Osteoblast (primary cell): ENCODE results near the gene USF2. TPM values are rescaled to one million over a fixed set of nuclear protein-coding genes. Genes with fewer than 3 reads are reported as not detected.

Experiments
- DNase-seq: peaks from one replicate; pipeline ENCODE4 v3.0.0; 2011; ENCODE audit warnings: low spot score, mixed read lengths; ENCODE audit not compliant: insufficient read length; ENCODE audit errors: missing footprints
- H2AFZ ChIP-seq: 2 replicates; pipeline ENCODE4 v1.6.0; 2011; ENCODE audit warnings: mild to moderate bottlenecking, low read length
- H3K27ac ChIP-seq: 2 replicates; pipeline ENCODE4 v1.5.1; 2011; ENCODE audit warnings: mild to moderate bottlenecking, low read depth, low read length, moderate library complexity
- H3K27me3 ChIP-seq: 2 replicates; pipeline ENCODE4 v1.6.0; 2012; ENCODE audit warnings: mild to moderate bottlenecking, control low read depth, inconsistent platforms, low read length, moderate library complexity; ENCODE audit not compliant: insufficient read depth
- H3K36me3 ChIP-seq: 2 replicates; pipeline ENCODE4 v1.5.1; 2011; ENCODE audit warnings: mild to moderate bottlenecking, low read length, control low read depth, moderate library complexity; ENCODE audit not compliant: insufficient read depth
- H3K4me1 ChIP-seq: 2 replicates; pipeline ENCODE4 v1.5.1; 2011; ENCODE audit warnings: mild to moderate bottlenecking, low read length, control low read depth, moderate library complexity; ENCODE audit not compliant: insufficient read depth
- H3K4me2 ChIP-seq: 2 replicates; pipeline ENCODE4 v1.6.0; 2011; ENCODE audit warnings: mild to moderate bottlenecking, low read length; ENCODE audit not compliant: insufficient read depth
- H3K4me3 ChIP-seq: fragments of 200-600 bp; sonication (generic); 3 replicates; pipeline ENCODE4 v1.5.1; 2012; ENCODE audit warnings: mild to moderate bottlenecking, low read length, inconsistent platforms; ENCODE audit not compliant: insufficient read depth
- H3K79me2 ChIP-seq: 2 replicates; pipeline ENCODE4 v1.6.0; 2012; ENCODE audit warnings: mild to moderate bottlenecking, low read length, control low read depth, inconsistent platforms; ENCODE audit not compliant: insufficient read depth
- H3K9me3 ChIP-seq: 2 replicates; pipeline ENCODE4 v1.5.1; 2011; ENCODE audit warnings: low read depth, low read length, control low read depth
- H4K20me1 ChIP-seq: 2 replicates; pipeline ENCODE4 v1.6.0; 2012; ENCODE audit warnings: mild to moderate bottlenecking, low read length, control low read depth; ENCODE audit not compliant: insufficient read depth
- total RNA-seq: library from RNA; depleted of rRNA; stranded (reverse); fragments of >200 nt; gene quantifications from 2 replicates; pipeline ENCODE4 v1.2.3, GENCODE V29; 2012
- TF ChIP-seq, protein P1 (sequence below): IDR thresholded peaks from 2 replicates; pipeline ENCODE4 v1.5.1; 2011; ENCODE audit warnings: mild to moderate bottlenecking, low read depth, low read length, moderate library complexity; ENCODE audit errors: extremely low read depth

USF2 gene
- total RNA-seq, 1 donor: 66.2 TPM

GRCh38 chr19:35271546-35271945 lies 2.8 kb downstream of the USF2 start:
- Histone ChIP-seq H3K9me3 (no peaks in the 10 kb centered on the region), H3K27me3 (no peaks in the 10 kb centered on the region), H3K4me1 (peaks cover 6% of the 10 kb centered on the region), H2AFZ (no peak overlapping the region), H3K79me2 (peaks cover 12% of the 10 kb centered on the region), H3K27ac (no peak overlapping the region), H4K20me1 (peaks cover 14% of the 10 kb centered on the region), H3K36me3 (peaks cover 40% of the 10 kb centered on the region), H3K4me3 (no peak overlapping the region), H3K4me2 (no peak overlapping the region)
- peak; percentile 38 for DNase-seq
- TF ChIP-seq, protein P1, sequence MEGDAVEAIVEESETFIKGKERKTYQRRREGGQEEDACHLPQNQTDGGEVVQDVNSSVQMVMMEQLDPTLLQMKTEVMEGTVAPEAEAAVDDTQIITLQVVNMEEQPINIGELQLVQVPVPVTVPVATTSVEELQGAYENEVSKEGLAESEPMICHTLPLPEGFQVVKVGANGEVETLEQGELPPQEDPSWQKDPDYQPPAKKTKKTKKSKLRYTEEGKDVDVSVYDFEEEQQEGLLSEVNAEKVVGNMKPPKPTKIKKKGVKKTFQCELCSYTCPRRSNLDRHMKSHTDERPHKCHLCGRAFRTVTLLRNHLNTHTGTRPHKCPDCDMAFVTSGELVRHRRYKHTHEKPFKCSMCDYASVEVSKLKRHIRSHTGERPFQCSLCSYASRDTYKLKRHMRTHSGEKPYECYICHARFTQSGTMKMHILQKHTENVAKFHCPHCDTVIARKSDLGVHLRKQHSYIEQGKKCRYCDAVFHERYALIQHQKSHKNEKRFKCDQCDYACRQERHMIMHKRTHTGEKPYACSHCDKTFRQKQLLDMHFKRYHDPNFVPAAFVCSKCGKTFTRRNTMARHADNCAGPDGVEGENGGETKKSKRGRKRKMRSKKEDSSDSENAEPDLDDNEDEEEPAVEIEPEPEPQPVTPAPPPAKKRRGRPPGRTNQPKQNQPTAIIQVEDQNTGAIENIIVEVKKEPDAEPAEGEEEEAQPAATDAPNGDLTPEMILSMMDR: no peak

- no peaks in the 10 kb centered on the region for H3K27me3 ChIP-seq
- no peaks in the 10 kb centered on the region for H3K9me3 ChIP-seq
- H2AFZ ChIP-seq: no peak overlapping the region
- H3K79me2 ChIP-seq: peaks cover 9% of the 10 kb centered on the region
- peaks cover 41% of the 10 kb centered on the region for H3K36me3 ChIP-seq
- no peak overlapping the region for H3K27ac ChIP-seq
- no peak overlapping the region for H3K4me2 ChIP-seq
- no peak overlapping the region for H3K4me3 ChIP-seq
- peaks cover 12% of the 10 kb centered on the region for H4K20me1 ChIP-seq
- TF ChIP-seq, protein P1: no peak
- peak; percentile 42 for DNase-seq
- no peaks in the 10 kb centered on the region for H3K4me1 ChIP-seq
Measured at GRCh38 chr19:35272122-35272719, 3.5 kb downstream of the USF2 start.

- Histone ChIP-seq H3K27me3 (no peaks in the 10 kb centered on the region), H3K27ac (no peak overlapping the region), H3K79me2 (peaks cover 4% of the 10 kb centered on the region), H3K9me3 (no peaks in the 10 kb centered on the region), H3K4me2 (no peak overlapping the region), H4K20me1 (peaks cover 12% of the 10 kb centered on the region), H3K4me1 (no peaks in the 10 kb centered on the region), H2AFZ (no peak overlapping the region), H3K36me3 (peaks cover 41% of the 10 kb centered on the region), H3K4me3 (no peak overlapping the region)
- peak; percentile 64 for DNase-seq
- TF ChIP-seq, protein P1: no peak
Measured at GRCh38 chr19:35272954-35273649, 4.3 kb downstream of the USF2 start.

GRCh38 chr19:35273686-35274259 lies 5.0 kb downstream of the USF2 start:
- H3K36me3 ChIP-seq: peaks cover 41% of the 10 kb centered on the region
- no peaks in the 10 kb centered on the region for H3K9me3 ChIP-seq
- peak; percentile 66 for DNase-seq

More at GRCh38 chr19:35273686-35274259, 5.0 kb downstream of the USF2 start:
- Histone ChIP-seq H3K4me2 (no peak overlapping the region), H3K79me2 (peaks cover 4% of the 10 kb centered on the region), H3K4me1 (no peaks in the 10 kb centered on the region), H3K4me3 (no peak overlapping the region), H4K20me1 (peaks cover 12% of the 10 kb centered on the region), H2AFZ (no peak overlapping the region), H3K27me3 (no peaks in the 10 kb centered on the region), H3K27ac (no peak overlapping the region)
- TF ChIP-seq, protein P1: no peak
